ENCODE measurements around the gene MRPL4. TPM values are rescaled to one million over a fixed set of nuclear protein-coding genes. Genes with fewer than 3 reads are reported as not detected.

The MRPL4 gene
- total and polyA plus RNA-seq, 7 donors: 54.9 to 191 (median 78.1) TPM

DNA sequence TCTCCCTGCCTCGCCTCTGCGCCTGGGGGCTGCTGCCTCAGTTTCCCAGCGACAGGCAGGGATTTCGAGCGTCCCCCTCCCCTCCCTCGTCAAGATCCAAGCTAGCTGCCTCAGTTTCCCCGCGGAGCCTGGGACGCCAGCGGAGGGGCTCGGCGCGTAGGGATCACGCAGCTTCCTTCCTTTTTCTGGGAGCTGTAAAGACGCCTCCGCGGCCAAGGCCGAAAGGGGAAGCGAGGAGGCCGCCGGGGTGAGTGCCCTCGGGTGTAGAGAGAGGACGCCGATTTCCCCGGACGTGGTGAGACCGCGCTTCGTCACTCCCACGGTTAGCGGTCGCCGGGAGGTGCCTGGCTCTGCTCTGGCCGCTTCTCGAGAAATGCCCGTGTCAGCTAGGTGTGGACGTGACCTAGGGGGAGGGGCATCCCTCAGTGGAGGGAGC, 18.2 kb downstream of the MRPL4 start:
- 2 to 3% (median 3%) methylated on average over 33 to 37 of the region's 37 CpGs for WGBS, 3 donors
- Histone ChIP-seq H3K27ac (peak overlapping the region; percentile 72), H3K36me3 (ENCODE audit: insufficient read depth in 1 of 2, low read depth in 1 of 2) (peaks cover 0 to 5% of the 10 kb centered on the region in 2 donors), H3K4me3 (peak overlapping the region; percentile 66), H3K27me3 (ENCODE audit: insufficient read depth in 3 of 3, low read length in 2 of 3) (peaks cover 0 to 22% (median 1%) of the 10 kb centered on the region in 3 donors), H3K9me3 (no peaks in the 10 kb centered on the region), H3K4me1 (peaks cover 16% of the 10 kb centered on the region)
- TF ChIP-seq, protein P1, sequence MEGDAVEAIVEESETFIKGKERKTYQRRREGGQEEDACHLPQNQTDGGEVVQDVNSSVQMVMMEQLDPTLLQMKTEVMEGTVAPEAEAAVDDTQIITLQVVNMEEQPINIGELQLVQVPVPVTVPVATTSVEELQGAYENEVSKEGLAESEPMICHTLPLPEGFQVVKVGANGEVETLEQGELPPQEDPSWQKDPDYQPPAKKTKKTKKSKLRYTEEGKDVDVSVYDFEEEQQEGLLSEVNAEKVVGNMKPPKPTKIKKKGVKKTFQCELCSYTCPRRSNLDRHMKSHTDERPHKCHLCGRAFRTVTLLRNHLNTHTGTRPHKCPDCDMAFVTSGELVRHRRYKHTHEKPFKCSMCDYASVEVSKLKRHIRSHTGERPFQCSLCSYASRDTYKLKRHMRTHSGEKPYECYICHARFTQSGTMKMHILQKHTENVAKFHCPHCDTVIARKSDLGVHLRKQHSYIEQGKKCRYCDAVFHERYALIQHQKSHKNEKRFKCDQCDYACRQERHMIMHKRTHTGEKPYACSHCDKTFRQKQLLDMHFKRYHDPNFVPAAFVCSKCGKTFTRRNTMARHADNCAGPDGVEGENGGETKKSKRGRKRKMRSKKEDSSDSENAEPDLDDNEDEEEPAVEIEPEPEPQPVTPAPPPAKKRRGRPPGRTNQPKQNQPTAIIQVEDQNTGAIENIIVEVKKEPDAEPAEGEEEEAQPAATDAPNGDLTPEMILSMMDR (IDR thresholded peaks at IDR 0.05): no peak
- peak; percentile 69 to 84 for DNase-seq
- intact Hi-C loops (cut with DNase I): loop anchor here in 1 of 2 donors (5.0 kb wide), 1 partner anchor 62 kb away; the partner anchor contains the start of gene RAVER1
- peak; percentile 55 to 66 (median 58) for ATAC-seq

GRCh38 chr19:10270616-10271394, 18.8 kb downstream of the MRPL4 start, which contains the start of gene ICAM1:
Gene ICAM1, plus strand, starts transcription at chr19:10271120. Its CDS starts 40 bp downstream, at chr19:10271160.
- peak within 1 kb of the TSS; percentile 72 for H3K27ac ChIP-seq
- TF ChIP-seq, protein P1 (IDR thresholded peaks at IDR 0.05): no peak
- H3K4me3 ChIP-seq: peak within 1 kb of the TSS; percentile 66
- WGBS, 3 donors: 2% methylated on average over 41 to 51 of the region's 51 CpGs
- peaks cover 0 to 8% of the 10 kb centered on the region in 2 donors for H3K36me3 ChIP-seq (ENCODE audit: insufficient read depth in 1 of 2, low read depth in 1 of 2)
- peaks cover 0 to 22% (median 1%) of the 10 kb centered on the region in 3 donors for H3K27me3 ChIP-seq (ENCODE audit: insufficient read depth in 3 of 3, low read length in 2 of 3)
- peaks cover 16% of the 10 kb centered on the region for H3K4me1 ChIP-seq
- DNase-seq: peak; percentile 85 to 89
- H3K9me3 ChIP-seq: no peaks in the 10 kb centered on the region
- ATAC-seq: peak; percentile 54 to 83 (median 64)
- intact Hi-C loops (cut with DNase I): loop anchor here in 1 of 2 donors (5.0 kb wide), 1 partner anchor 61 kb away; the partner anchor contains the start of gene RAVER1

DNA sequence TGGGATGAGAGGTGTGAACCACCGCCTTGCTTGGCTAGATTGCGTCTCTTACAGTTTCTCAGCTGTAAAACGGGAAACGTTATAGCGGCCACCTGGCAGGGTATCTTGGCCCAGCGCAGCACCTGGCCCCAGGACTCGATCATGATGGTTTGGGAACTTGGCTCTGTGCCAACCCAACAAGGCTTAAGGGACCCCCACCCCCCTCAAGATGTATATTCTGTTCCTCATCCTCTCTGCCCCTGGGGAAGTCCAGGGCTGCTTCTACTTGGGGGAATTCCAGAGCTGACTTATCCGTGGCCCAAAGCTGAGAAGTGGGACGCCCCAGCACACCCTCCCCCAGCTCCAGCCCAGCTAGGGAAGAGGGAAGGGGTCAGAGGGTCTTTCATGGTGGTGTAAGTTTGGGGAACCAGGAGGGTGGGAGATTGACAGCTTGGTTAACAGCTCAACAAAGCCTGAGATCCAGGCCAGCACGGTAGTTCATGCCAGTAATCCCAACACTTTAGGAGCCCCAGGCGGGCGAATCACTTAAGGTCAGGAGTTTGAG, 19.6 kb downstream of the MRPL4 start:
- ATAC-seq (peak in 1 of 4 donors; percentile 3), DNase-seq (no peak)
- intact Hi-C loops (cut with DNase I): loop anchor here in 1 of 2 donors (5.0 kb wide), 1 partner anchor 61 kb away; the partner anchor contains the start of gene RAVER1
- Histone ChIP-seq H3K27ac (peak overlapping the region; percentile 72), H3K9me3 (no peaks in the 10 kb centered on the region), H3K4me1 (peaks cover 16% of the 10 kb centered on the region), H3K4me3 (peak overlapping the region; percentile 66), H3K36me3 (ENCODE audit: insufficient read depth in 1 of 2, low read depth in 1 of 2) (peaks cover 0 to 8% of the 10 kb centered on the region in 2 donors), H3K27me3 (ENCODE audit: insufficient read depth in 3 of 3, low read length in 2 of 3) (peaks cover 0 to 22% (median 1%) of the 10 kb centered on the region in 3 donors)
- TF ChIP-seq, protein P1 (IDR thresholded peaks at IDR 0.05): no peak
- 23 to 29% (median 26%) methylated on average over 12 of the region's 12 CpGs for WGBS, 3 donors

- peaks cover 14% of the 10 kb centered on the region for H3K4me1 ChIP-seq
- DNase-seq: no peak
- H3K36me3 ChIP-seq (ENCODE audit: insufficient read depth in 1 of 2, low read depth in 1 of 2): peaks cover 0 to 8% of the 10 kb centered on the region in 2 donors
Observed at GRCh38 chr19:10274589-10274988, 22.6 kb downstream of the MRPL4 start.

More at GRCh38 chr19:10274589-10274988, 22.6 kb downstream of the MRPL4 start:
- TF ChIP-seq, protein P1 (IDR thresholded peaks at IDR 0.05): no peak
- no peaks in the 10 kb centered on the region for H3K9me3 ChIP-seq
- peaks cover 0 to 21% (median 1%) of the 10 kb centered on the region in 3 donors for H3K27me3 ChIP-seq (ENCODE audit: insufficient read depth in 3 of 3, low read length in 2 of 3)
- no peak overlapping the region for H3K4me3 ChIP-seq
- no peak for ATAC-seq
- H3K27ac ChIP-seq: no peak overlapping the region
- intact Hi-C loops (cut with DNase I): loop anchor here in 1 of 2 donors (5.0 kb wide), 1 partner anchor 58 kb away; the partner anchor contains the start of gene RAVER1
- 77 to 86% (median 82%) methylated on average over 10 of the region's 10 CpGs for WGBS, 3 donors

All from psoas muscle (tissue), 8 donors.